HepG2 (cell line): ENCODE measurements around the gene SMYD2. TPM values are rescaled to one million over a fixed set of nuclear protein-coding genes. Genes with fewer than 3 reads are reported as not detected.

Experiments
- ATAC-seq: fragments of 200-7000 bp; cut with Tn5 transposase; 3 replicates; pipeline ENCODE4 v1.9.1; 2020; ENCODE audit warnings: mild to moderate bottlenecking, moderate library complexity
- BruUV-seq: library from RNA; stranded (reverse); fragments of 400-500 nt; replicated peaks from 2 replicates; lab custom pipeline; 2021; lab: Mats Ljungman, UMichigan
- CTCF ChIA-PET: fragments of 300-600 bp; formaldehyde crosslinking; extraction: SDS; loops from one replicate; lab custom pipeline; 2021; ENCODE audit warnings: low total read pairs, inconsistent platforms, low intra/inter-chr PET ratio; lab: Yijun Ruan, JAX
- POLR2A ChIA-PET: fragments of 350-600 bp; sonication (Branson Sonifier 250); formaldehyde crosslinking; loops from one replicate; lab custom pipeline; 2020; ENCODE audit warnings: antibody characterized with exemption, inconsistent platforms; lab: Yijun Ruan, JAX
- DNase-seq: peaks from one replicate; pipeline ENCODE4 v3.0.0-alpha.2; 2015; ENCODE audit warnings: low spot score
- FAIRE-seq: peaks from 3 replicates; lab custom pipeline; 2011; peaks lifted over from hg19 to GRCh38; lab: Jason Lieb, UNC
- H2AFZ ChIP-seq: one replicate; pipeline ENCODE4 v1.6.1; 2011; ENCODE audit warnings: low read length, inconsistent platforms
- H3K27ac ChIP-seq: fragments of 300-600 bp; 3 replicates; pipeline ENCODE4 v1.8.0; 2011; ENCODE audit warnings: mixed run types, mild to moderate bottlenecking, mixed read lengths, low read length, inconsistent platforms; ENCODE audit not compliant: insufficient read depth; ENCODE audit errors: extremely low read length
- H3K27me3 ChIP-seq, 2 experiments: fragments of 200-600 bp in 1 of 2; 2 replicates in 1 of 2; 3 replicates in 1 of 2; pipeline versions ENCODE4 v1.6.0 to v1.8.0; 2011; ENCODE audit warnings: low read length in 2 of 2, mild to moderate bottlenecking in 2 of 2, moderate library complexity in 2 of 2, inconsistent platforms in 1 of 2; ENCODE audit not compliant: insufficient read depth in 2 of 2, control insufficient read depth in 1 of 2
- H3K36me3 ChIP-seq, 2 experiments: fragments of 200-600 bp in 1 of 2; replicated peaks in 1 of 2; 2 replicates in 1 of 2; 3 replicates in 1 of 2; pipeline versions ENCODE4 v1.5.1 to v1.8.0; 2011; ENCODE audit warnings: low read length in 2 of 2, inconsistent platforms in 1 of 2; ENCODE audit not compliant: insufficient read depth in 2 of 2, control insufficient read depth in 1 of 2
- H3K4me1 ChIP-seq: 2 replicates; pipeline ENCODE4 v1.5.1; 2012; ENCODE audit warnings: low read length, inconsistent platforms; ENCODE audit not compliant: insufficient read depth
- H3K4me2 ChIP-seq: 2 replicates; pipeline ENCODE4 v1.6.0; 2011; ENCODE audit warnings: low read depth, low read length, inconsistent platforms
- H3K4me3 ChIP-seq, 3 experiments: fragments of 200-600 bp in 1 of 3; sonication (generic), shearing (Covaris generic) in 1 of 3; replicated peaks in 1 of 3; 2 replicates each; pipeline ENCODE4 v1.5.1; 2011 to 2016; ENCODE audit warnings: low read length in 3 of 3, inconsistent platforms in 2 of 3, low read depth in 2 of 3, mild to moderate bottlenecking in 2 of 3, control low read depth in 1 of 3, mixed read lengths in 1 of 3; ENCODE audit not compliant: insufficient read depth in 1 of 3
- H3K79me2 ChIP-seq: one replicate; pipeline ENCODE4 v1.6.1; 2011; ENCODE audit warnings: low read length, inconsistent platforms; ENCODE audit not compliant: insufficient read depth
- H3K9ac ChIP-seq: 2 replicates; pipeline ENCODE4 v1.6.0; 2011; ENCODE audit warnings: mild to moderate bottlenecking, low read depth, low read length, inconsistent platforms; ENCODE audit not compliant: insufficient read depth
- H3K9me3 ChIP-seq: 2 replicates; pipeline ENCODE4 v1.5.1; 2012; ENCODE audit warnings: mild to moderate bottlenecking, low read length
- H4K20me1 ChIP-seq: 2 replicates; pipeline ENCODE4 v1.6.0; 2011; ENCODE audit warnings: inconsistent platforms, mild to moderate bottlenecking, low read length, moderate library complexity; ENCODE audit not compliant: insufficient read depth
- CREB3 ChIP-seq: sonication (generic); formaldehyde crosslinking; IDR thresholded peaks from 2 replicates; pipeline ENCODE4 v1.5.0; 2020; ENCODE audit warnings: missing genetic modification reagents
- ELF3 ChIP-seq: IDR thresholded peaks from 2 replicates; pipeline ENCODE4 v1.6.1; 2016; ENCODE audit warnings: missing genetic modification reagents, missing compliant biosample characterization
- FLYWCH1 ChIP-seq: sonication (generic); formaldehyde crosslinking; IDR thresholded peaks from 2 replicates; pipeline ENCODE4 v1.8.1; 2023; ENCODE audit warnings: mild to moderate bottlenecking, missing genetic modification reagents
- LBX2 ChIP-seq: sonication (generic); formaldehyde crosslinking; IDR thresholded peaks from 2 replicates; pipeline ENCODE4 v1.5.0; 2020; ENCODE audit warnings: missing genetic modification reagents, mild to moderate bottlenecking, borderline replicate concordance
- ONECUT2 ChIP-seq: sonication (generic); formaldehyde crosslinking; IDR thresholded peaks from 2 replicates; pipeline ENCODE4 v1.4.0; 2020; ENCODE audit warnings: missing genetic modification reagents
- RARA ChIP-seq: IDR thresholded peaks from 2 replicates; pipeline ENCODE4 v1.6.1; 2016; ENCODE audit warnings: missing genetic modification reagents, missing compliant biosample characterization
- RCOR2 ChIP-seq: IDR thresholded peaks from 2 replicates; pipeline ENCODE4 v1.6.1; 2016; ENCODE audit warnings: missing biosample characterization, missing genetic modification reagents
- SCMH1 ChIP-seq: sonication (generic); formaldehyde crosslinking; IDR thresholded peaks from 2 replicates; pipeline ENCODE4 v1.9.0; 2021; ENCODE audit warnings: missing genetic modification reagents, mild to moderate bottlenecking, borderline replicate concordance
- SNAPC4 ChIP-seq: sonication (generic); formaldehyde crosslinking; IDR thresholded peaks from 2 replicates; pipeline ENCODE4 v1.4.0; 2020; ENCODE audit warnings: mild to moderate bottlenecking, missing genetic modification reagents
- ZFAT ChIP-seq: sonication (generic); formaldehyde crosslinking; conservative IDR thresholded peaks from 2 replicates; pipeline ENCODE4 v1.8.1; 2023; ENCODE audit warnings: missing genetic modification reagents, inconsistent platforms
- ZFP82 ChIP-seq: sonication (generic); formaldehyde crosslinking; IDR thresholded peaks from 2 replicates; pipeline ENCODE4 v1.5.1; 2020; ENCODE audit warnings: mild to moderate bottlenecking, missing genetic modification reagents, borderline replicate concordance
- ZNF335 ChIP-seq: sonication (generic); formaldehyde crosslinking; IDR thresholded peaks from 2 replicates; pipeline ENCODE4 v1.4.0; 2020; ENCODE audit warnings: missing genetic modification reagents
- ZNF441 ChIP-seq: sonication (generic); formaldehyde crosslinking; IDR thresholded peaks from 2 replicates; pipeline ENCODE4 v1.7.0; 2021; ENCODE audit warnings: missing genetic modification reagents, borderline replicate concordance
- ZNF572 ChIP-seq: sonication (generic); formaldehyde crosslinking; IDR thresholded peaks from 2 replicates; pipeline ENCODE4 v1.5.1; 2020; ENCODE audit warnings: mild to moderate bottlenecking, missing genetic modification reagents
- WGBS: methylation state at CpG from one replicate; pipeline ENCODE4 v1.1.6; 2017; ENCODE audit warnings: low lambda C conversion rate; 5-methylcytosine and 5-hydroxymethylcytosine counted together
- in situ Hi-C: cut with HindIII; loops from 2 replicates; pipeline ENCODE4 v1.10.0; 2017; ENCODE audit warnings: low pct_unique_long_range_greater_than_20kb; ENCODE audit not compliant: extremely low pct_ligation_motif_present
- intact Hi-C: fragments of 100-400 bp; cut with micrococcal nuclease; formaldehyde crosslinking; loops from one replicate; pipeline ENCODE4 v1.10.0; 2022; ENCODE audit not compliant: unreplicated experiment
- polyA plus RNA-seq, 8 experiments: library from polyadenylated mRNA; depleted of rRNA in 3 of 8; stranded (reverse) in 7 of 8; unstranded in 1 of 8; fragments of >200 nt; fragmentation: Illumina TruSeq in 4 of 8; extraction: Trizol in 4 of 8; gene quantifications; 2 replicates each; pipeline versions ENCODE4 v1.2.1 to v1.2.3, GENCODE V29; 2011 to 2016; ENCODE audit warnings: low read depth in 4 of 8, missing spikeins in 1 of 8, mixed read lengths in 1 of 8; ENCODE audit not compliant: insufficient read depth in 1 of 8
- total RNA-seq, 5 experiments: library from RNA; depleted of rRNA; stranded (reverse); fragments of >200 nt; fragmentation: Illumina TruSeq; extraction: Trizol; gene quantifications; 2 replicates each; pipeline ENCODE4 v1.2.3, GENCODE V29; 2016; ENCODE audit warnings: low read depth in 1 of 5
- TF ChIP-seq, protein P1 (sequence below): IDR thresholded peaks from 2 replicates; pipeline ENCODE4 v1.6.1; 2016; ENCODE audit warnings: missing compliant biosample characterization, missing genetic modification reagents, borderline replicate concordance
- TF ChIP-seq, protein P2 (sequence below): sonication (generic); formaldehyde crosslinking; IDR thresholded peaks from 2 replicates; pipeline ENCODE4 v1.8.0; 2022; ENCODE audit warnings: mild to moderate bottlenecking, missing genetic modification reagents, moderate library complexity

Gene SMYD2
- total and polyA plus RNA-seq, 2 of the 13 experiments (the other 11 are each of a cell fraction or from before 2014, with no cell fraction given): 72.7 to 139 TPM

DNA sequence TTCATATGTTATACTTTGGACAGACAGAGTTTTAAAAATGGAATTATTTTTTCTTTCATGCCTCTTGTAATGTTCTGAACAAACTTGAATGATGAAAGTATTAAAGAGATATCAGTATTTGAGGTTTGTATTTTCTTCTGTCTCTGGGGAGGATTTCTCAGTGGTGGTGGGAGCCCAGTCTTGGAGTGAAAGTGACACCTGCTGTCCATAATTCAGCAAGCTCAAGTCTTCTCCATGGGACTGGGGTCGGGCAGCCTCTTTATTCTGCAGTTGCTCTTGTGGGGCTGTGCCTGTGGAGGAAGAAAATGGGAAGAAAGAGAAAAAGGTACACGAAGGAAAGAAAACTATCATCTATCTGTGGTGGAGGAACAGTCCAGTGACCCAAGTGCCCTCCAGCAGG, 56.1 kb downstream of the SMYD2 start:
- Histone ChIP-seq H2AFZ (no peak overlapping the region), H3K79me2 (no peaks in the 10 kb centered on the region), H3K4me1 (no peaks in the 10 kb centered on the region), H3K4me3 (no peak overlapping the region), H4K20me1 (peaks cover 2% of the 10 kb centered on the region), H3K27me3 (no peaks in the 10 kb centered on the region), H3K9ac (no peak overlapping the region), H3K9me3 (no peaks in the 10 kb centered on the region), H3K4me2 (no peak overlapping the region), H3K27ac (no peak overlapping the region), H3K36me3 (peaks cover 16 to 47% of the 10 kb centered on the region in 2 experiments)
- ATAC-seq (no peak), FAIRE-seq (no peak), DNase-seq (no peak)
- intact Hi-C loops (loop anchor here (10.0 kb wide), 1 partner anchor 1188 kb away; no protein-coding TSS in a partner anchor), in situ Hi-C loops (loop anchor here (10.0 kb wide), 1 partner anchor 248 kb away; no protein-coding TSS in a partner anchor)
- ChIA-PET POLR2A (no interaction called here), CTCF (no interaction called here)
- WGBS: 70% methylated on average over 2 of the region's 2 CpGs
- no TSS peak for BruUV-seq
- TF ChIP-seq ZNF441 (CRISPR knock-in tag) (no peak), CREB3 (CRISPR knock-in tag) (no peak), SNAPC4 (CRISPR knock-in tag) (no peak), ZFAT (CRISPR knock-in tag) (no peak), ZFP82 (CRISPR knock-in tag) (no peak), ZNF335 (no peak), ZNF572 (CRISPR knock-in tag) (no peak), FLYWCH1 (CRISPR knock-in tag) (no peak), RARA (CRISPR knock-in tag) (no peak), RCOR2 (CRISPR knock-in tag) (no peak), ELF3 (CRISPR knock-in tag) (no peak), ONECUT2 (no peak), LBX2 (no peak), SCMH1 (CRISPR knock-in tag) (no peak)
- TF ChIP-seq, protein P1, sequence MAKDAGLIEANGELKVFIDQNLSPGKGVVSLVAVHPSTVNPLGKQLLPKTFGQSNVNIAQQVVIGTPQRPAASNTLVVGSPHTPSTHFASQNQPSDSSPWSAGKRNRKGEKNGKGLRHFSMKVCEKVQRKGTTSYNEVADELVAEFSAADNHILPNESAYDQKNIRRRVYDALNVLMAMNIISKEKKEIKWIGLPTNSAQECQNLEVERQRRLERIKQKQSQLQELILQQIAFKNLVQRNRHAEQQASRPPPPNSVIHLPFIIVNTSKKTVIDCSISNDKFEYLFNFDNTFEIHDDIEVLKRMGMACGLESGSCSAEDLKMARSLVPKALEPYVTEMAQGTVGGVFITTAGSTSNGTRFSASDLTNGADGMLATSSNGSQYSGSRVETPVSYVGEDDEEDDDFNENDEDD (CRISPR knock-in tag): no peak
- TF ChIP-seq, protein P2, sequence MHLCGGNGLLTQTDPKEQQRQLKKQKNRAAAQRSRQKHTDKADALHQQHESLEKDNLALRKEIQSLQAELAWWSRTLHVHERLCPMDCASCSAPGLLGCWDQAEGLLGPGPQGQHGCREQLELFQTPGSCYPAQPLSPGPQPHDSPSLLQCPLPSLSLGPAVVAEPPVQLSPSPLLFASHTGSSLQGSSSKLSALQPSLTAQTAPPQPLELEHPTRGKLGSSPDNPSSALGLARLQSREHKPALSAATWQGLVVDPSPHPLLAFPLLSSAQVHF (CRISPR knock-in tag): no peak
